DOHH2 (cell line): ENCODE measurements around the gene ITGA1.

Experiments
- EZH2phosphoT487 ChIP-seq: fragments of 200-600 bp; sonication (generic); IDR thresholded peaks from 2 replicates; pipeline ENCODE4 v1.6.1; 2017; ENCODE audit warnings: borderline replicate concordance, mild to moderate bottlenecking, antibody characterized with exemption, low read length, moderate library complexity, mixed read lengths
- TF ChIP-seq, protein P1 (sequence below): fragments of 200-600 bp; sonication (generic); IDR thresholded peaks from one replicate; pipeline ENCODE4 v1.5.1; 2014; ENCODE audit warnings: antibody characterized with exemption, mild to moderate bottlenecking, low read depth, low read length; ENCODE audit not compliant: poor library complexity, severe bottlenecking

DNA sequence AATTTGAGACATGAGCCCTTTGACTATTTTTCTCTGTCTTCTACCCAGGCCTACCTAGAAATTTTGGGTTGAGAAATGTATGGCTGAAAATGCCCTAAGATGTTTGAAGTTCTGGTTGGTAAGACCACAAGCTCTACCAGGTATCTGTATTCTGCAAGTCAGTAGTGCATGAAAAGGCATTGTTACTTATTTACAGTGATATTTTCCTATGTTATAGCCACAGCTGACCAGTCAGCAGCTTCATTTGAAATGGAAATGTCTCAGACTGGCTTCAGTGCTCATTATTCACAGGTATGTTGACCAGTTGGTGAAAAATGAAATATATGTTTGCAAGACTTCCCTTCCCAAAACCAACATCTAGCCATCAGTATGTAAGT is 109.5 kb downstream of the ITGA1 start:
- TF ChIP-seq, protein P1, sequence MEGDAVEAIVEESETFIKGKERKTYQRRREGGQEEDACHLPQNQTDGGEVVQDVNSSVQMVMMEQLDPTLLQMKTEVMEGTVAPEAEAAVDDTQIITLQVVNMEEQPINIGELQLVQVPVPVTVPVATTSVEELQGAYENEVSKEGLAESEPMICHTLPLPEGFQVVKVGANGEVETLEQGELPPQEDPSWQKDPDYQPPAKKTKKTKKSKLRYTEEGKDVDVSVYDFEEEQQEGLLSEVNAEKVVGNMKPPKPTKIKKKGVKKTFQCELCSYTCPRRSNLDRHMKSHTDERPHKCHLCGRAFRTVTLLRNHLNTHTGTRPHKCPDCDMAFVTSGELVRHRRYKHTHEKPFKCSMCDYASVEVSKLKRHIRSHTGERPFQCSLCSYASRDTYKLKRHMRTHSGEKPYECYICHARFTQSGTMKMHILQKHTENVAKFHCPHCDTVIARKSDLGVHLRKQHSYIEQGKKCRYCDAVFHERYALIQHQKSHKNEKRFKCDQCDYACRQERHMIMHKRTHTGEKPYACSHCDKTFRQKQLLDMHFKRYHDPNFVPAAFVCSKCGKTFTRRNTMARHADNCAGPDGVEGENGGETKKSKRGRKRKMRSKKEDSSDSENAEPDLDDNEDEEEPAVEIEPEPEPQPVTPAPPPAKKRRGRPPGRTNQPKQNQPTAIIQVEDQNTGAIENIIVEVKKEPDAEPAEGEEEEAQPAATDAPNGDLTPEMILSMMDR = no peak
- TF ChIP-seq EZH2phosphoT487 = no peak
